ENCODE measurements around the gene ZNF488.

Gene ZNF488, protein sequence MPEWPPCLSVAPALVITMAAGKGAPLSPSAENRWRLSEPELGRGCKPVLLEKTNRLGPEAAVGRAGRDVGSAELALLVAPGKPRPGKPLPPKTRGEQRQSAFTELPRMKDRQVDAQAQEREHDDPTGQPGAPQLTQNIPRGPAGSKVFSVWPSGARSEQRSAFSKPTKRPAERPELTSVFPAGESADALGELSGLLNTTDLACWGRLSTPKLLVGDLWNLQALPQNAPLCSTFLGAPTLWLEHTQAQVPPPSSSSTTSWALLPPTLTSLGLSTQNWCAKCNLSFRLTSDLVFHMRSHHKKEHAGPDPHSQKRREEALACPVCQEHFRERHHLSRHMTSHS

DNA sequence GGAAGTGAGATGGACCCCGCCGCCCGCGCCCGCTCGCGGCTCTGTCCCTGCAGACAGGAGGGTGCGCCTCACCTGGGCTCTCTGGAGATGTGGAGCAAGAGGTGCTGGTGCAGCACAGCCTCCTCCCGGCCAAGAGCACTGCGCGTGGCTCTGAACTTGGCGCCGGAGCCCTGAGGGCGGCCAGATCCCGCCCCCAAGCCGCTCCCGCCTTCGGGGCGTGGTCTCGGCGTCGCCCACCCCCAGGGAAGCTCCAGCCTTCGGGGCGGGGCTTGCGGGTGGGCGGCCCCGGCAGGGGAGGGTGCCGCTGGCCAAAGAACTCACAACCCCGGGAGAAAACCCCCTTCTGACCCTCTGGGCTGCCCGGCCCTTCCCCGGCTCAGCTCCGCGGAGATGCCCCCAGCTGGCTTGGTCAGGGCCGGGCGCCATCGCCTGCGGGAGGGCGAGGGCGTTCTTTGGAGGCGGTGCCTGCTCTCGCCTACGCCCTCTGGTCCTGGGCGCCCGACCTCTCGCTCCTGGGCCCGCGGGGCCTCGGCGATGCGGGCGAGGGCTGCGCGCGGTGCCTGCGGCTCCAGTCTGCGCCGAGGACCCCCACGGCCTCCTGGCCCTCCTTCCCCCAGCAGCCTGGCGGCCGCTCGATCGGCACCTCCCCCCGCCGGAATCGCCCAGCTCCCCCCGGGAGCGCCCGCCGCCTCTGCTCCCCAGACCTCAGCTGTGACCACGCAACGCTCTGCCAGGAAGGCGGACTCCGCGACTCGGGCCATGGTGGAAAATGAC lies at the start of gene ZNF488:
TSS of gene ZNF488 (minus strand) at position 146 of the 774 bp plus-strand sequence. CDS start 15,464 bp downstream, outside the sequence.
- peak within 1 kb of the TSS; percentile 66 for H3K4me3 ChIP-seq (ENCODE audit: low read depth, low read length)
- in situ Hi-C loops (cut with HindIII; ENCODE audit: low sequenced_read_pairs), result no loop called here
- TF ChIP-seq CTCF (IDR thresholded peaks at IDR 0.05; ENCODE audit: low read depth, low read length), result no peak
- peak; percentile 73 for DNase-seq (ENCODE audit: low read depth, low spot score)

- TF ChIP-seq CTCF (IDR thresholded peaks at IDR 0.05; ENCODE audit: low read depth, low read length), result no peak
- no peak overlapping the region for H3K4me3 ChIP-seq (ENCODE audit: low read depth, low read length)
- no peak for DNase-seq (ENCODE audit: low read depth, low spot score)
- in situ Hi-C loops (cut with HindIII; ENCODE audit: low sequenced_read_pairs), result no loop called here
Observed at GRCh38 chr10:47425813-47426419, 41.8 kb upstream of the ZNF488 start.

DNA sequence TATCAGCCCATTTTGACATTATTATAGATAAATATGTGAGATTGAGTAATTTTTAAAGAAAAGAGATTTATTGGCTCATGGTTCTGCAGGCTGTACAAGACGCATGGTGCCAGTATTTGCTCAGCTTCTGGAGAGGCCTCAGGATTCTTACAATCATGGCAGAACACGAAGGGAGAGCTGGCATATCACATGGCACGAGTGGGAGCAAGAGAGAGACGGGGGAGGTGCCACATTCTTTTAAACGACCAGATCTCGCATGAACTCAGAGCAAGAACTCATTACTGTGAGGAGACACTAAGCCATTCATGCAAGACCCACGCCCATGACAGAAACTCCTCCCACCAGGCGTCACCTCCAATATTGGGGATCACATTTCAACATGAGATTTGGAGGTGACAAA lies 40.1 kb upstream of the ZNF488 start:
- in situ Hi-C loops (cut with HindIII; ENCODE audit: low sequenced_read_pairs), result no loop called here
- TF ChIP-seq CTCF (IDR thresholded peaks at IDR 0.05; ENCODE audit: low read depth, low read length), result no peak
- H3K4me3 ChIP-seq (ENCODE audit: low read depth, low read length), result no peak overlapping the region
- DNase-seq (ENCODE audit: low read depth, low spot score), result no peak

DNA sequence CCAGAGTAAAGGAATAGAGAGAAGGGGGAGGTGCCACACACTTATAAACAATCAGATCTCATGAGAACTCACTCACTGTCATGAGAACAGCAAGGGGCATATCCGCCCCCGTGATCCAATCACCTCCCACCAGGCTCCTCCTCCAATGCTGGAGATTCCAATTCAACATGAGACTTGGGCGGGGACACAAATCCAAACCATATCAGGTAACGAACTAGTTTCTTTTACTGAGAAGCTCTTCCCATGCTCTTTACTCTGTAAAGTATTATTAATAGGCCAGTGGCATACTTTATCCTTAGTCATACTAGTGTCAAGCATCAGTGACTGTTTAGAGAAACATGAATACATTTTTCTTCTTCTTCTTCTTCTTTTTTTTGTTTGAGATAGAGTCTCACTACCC lies 39.4 kb upstream of the ZNF488 start:
- no peak for DNase-seq (ENCODE audit: low read depth, low spot score)
- no peak overlapping the region for H3K4me3 ChIP-seq (ENCODE audit: low read depth, low read length)
- no peak for TF ChIP-seq CTCF (IDR thresholded peaks at IDR 0.05; ENCODE audit: low read depth, low read length)
- in situ Hi-C loops (cut with HindIII; ENCODE audit: low sequenced_read_pairs), result no loop called here

DNA sequence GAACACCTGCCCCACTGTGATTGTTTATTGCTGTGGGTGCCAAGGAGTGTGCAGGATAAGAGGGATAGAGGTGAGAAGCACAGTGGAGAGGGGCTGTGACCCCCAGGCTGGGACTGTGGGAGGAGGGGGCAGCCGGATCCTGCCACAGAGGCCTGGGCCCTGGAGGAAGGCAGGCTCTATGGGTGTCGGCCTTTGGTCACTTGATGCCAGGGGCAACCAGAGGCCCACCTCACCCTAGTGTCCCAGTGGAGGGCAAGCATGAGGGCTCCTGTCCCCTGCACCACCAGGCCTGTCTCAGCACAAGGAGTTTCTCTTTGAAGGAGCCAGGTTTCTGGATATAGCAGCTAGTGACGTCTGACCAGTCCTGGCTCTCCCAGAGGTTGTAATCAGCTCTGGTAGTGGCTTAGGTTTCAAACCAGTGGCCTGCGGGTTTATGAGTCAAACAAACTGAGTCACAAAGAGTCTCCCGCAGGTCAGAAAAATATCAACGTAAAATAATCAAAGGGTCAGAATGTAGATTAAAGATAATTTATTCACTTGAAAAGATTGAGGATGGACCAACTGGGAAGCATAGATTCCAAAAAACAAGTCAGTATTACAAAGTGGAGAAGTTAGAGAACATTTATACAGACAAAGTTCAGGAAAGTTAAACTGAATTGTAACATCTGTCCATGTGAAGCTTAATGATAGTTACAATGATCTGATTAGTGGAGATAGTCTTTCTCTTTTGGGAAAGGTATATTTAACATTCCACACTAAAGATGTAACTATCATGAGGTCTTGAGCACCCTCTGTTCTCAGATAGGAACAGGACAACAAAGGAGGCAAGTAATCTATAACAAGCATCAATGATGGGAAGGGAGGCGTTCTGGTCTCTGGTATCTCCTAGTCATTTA lies 37.2 kb upstream of the ZNF488 start:
- peak; percentile 84 for DNase-seq (ENCODE audit: low read depth, low spot score)
- H3K4me3 ChIP-seq (ENCODE audit: low read depth, low read length), result no peak overlapping the region
- in situ Hi-C loops (cut with HindIII; ENCODE audit: low sequenced_read_pairs), result no loop called here
- TF ChIP-seq CTCF (IDR thresholded peaks at IDR 0.05; ENCODE audit: low read depth, low read length), result no peak

Measured in astrocyte of the spinal cord (primary cell).